Measurements from ENCODE around the gene NDEL1. TPM values are rescaled to one million over a fixed set of nuclear protein-coding genes. Genes with fewer than 3 reads are reported as not detected.
A peak's percentile ranks its signal among the peaks of the same experiment; 100 is the strongest.
"Not testable (repeated sequence)": the region's sequence is repeated elsewhere in the genome, so short reads cannot be mapped to it uniquely, and the experiment has no call there.

NDEL1 gene
- total RNA-seq, result 72.4 and 75.4 TPM in 2 replicates

DNA sequence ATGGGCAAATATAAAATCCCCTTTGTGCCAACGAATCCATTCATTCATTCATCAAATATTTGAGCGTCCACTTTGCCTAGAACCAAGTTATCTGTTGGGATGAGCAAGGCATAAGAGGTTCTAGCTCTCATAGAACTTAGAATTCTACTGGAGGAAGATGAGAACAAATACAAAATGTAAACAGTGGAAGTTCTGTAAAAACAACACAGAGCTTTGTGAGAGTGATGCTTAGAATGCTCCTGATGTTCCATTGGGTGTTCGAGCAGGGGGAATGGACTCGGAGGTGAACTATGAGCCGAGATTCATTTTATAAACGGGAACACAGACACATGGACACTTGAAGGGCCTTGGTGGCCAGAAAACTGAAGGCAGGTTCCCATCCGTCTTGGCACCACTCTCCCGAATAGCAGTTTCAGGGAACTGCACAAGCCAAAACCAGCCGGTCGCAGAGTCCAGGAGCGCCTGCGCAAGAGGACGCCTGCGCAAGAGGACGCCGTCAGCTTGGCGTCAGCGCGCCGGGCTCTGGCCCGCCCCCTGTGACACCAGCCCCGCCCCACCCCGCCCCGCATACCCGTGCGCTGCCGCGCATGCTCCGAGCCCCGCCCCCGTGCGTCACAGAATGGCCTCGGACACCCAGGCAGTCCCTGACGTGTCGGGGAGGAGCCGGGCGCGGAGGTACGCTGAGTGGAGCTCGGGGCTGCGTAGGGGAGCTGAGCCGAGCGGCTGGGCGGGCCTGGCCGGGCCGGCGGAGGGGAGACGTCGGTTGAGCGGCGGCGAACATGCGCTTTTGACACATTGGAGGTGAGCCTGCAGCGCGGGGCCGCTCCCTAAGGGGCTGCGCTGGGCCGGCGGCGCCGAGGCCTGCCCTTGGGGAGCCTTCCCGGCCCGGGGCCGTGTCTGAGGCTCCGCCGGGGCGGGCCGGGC, at the start of gene NDEL1:
Gene NDEL1, plus strand, starts transcription at position 640 of the 924 bp plus-strand sequence. CDS start 8,388 bp downstream, outside the sequence.
- H3K27me3 Mint-ChIP-seq (ENCODE audit: insufficient read depth), result no peaks in the 10 kb centered on the region
- H3K9me3 Mint-ChIP-seq, result no peaks in the 10 kb centered on the region
- peaks cover 14% of the 10 kb centered on the region for H3K4me1 Mint-ChIP-seq (ENCODE audit: low read depth)
- DNase-seq (ENCODE audit: low spot score), result peak; percentile 98
- H3K4me3 Mint-ChIP-seq, result peak within 1 kb of the TSS; percentile 88
- H3K36me3 Mint-ChIP-seq (ENCODE audit: low read depth), result peaks cover 4% of the 10 kb centered on the region
- intact Hi-C loops (cut with micrococcal nuclease), result loop anchor here (1.0 to 10.0 kb wide), 6 partner anchors 52 to 462 kb away; partner anchors contain the start of genes MYH10, RANGRF and RPL26
- H3K27ac Mint-ChIP-seq, result peak within 1 kb of the TSS; percentile 92

GRCh38 chr17:8386841-8387240, 48.8 kb upstream of the NDEL1 start:
- intact Hi-C loops (cut with micrococcal nuclease), result no loop called here
- no peak overlapping the region for H3K4me3 Mint-ChIP-seq
- no peak for DNase-seq (ENCODE audit: low spot score)
- no peaks in the 10 kb centered on the region for H3K27me3 Mint-ChIP-seq (ENCODE audit: insufficient read depth)
- H3K4me1 Mint-ChIP-seq (ENCODE audit: low read depth), result peaks cover 14% of the 10 kb centered on the region
- peak overlapping the region; percentile 10 for H3K27ac Mint-ChIP-seq
- H3K9me3 Mint-ChIP-seq, result no peaks in the 10 kb centered on the region
- peaks cover 12% of the 10 kb centered on the region for H3K36me3 Mint-ChIP-seq (ENCODE audit: low read depth)

DNA sequence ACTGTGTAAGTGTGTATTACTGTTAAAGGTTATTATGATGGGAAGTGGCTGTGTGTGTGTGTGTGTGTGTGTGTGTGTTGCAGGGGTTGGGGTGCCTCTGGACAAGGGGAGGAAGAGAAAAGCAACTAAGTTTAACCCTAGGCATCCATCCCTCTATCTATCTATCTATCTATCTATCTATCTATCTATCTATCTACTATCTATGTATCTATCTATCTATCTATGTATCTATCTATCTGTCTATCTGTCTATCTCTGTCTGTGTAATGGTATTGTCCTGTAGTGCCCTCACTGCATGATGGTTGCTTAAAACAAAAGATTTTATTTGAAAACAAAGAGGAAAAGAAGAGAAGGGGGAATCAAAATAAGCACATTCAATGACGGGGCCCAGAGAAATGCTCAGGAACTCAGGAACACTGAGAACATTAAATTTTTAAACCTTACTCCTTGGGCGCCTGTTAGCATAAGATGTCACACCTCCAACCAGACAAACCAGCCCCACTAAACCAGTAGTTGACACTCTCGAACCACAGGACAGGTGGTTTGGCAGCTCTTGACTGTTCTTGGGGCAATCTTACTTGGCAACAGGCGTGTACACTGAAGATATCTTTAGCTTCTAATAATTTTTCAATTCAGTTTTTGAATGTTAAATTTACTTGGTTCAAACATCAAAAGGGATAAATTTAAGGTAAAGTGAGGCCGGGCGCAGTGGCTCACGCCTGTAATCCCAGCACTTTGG, 47.6 kb upstream of the NDEL1 start:
- no peak for DNase-seq (ENCODE audit: low spot score)
- no peaks in the 10 kb centered on the region for H3K27me3 Mint-ChIP-seq (ENCODE audit: insufficient read depth)
- H3K4me3 Mint-ChIP-seq, result no peak overlapping the region
- H3K27ac Mint-ChIP-seq, result no peak overlapping the region
- H3K9me3 Mint-ChIP-seq, result no peaks in the 10 kb centered on the region
- peaks cover under 1% of the 10 kb centered on the region for H3K36me3 Mint-ChIP-seq (ENCODE audit: low read depth)
- peaks cover 14% of the 10 kb centered on the region for H3K4me1 Mint-ChIP-seq (ENCODE audit: low read depth)
- intact Hi-C loops (cut with micrococcal nuclease), result no loop called here

- intact Hi-C loops (cut with micrococcal nuclease), result no loop called here
- H3K27ac Mint-ChIP-seq, result no peak overlapping the region
- H3K4me3 Mint-ChIP-seq, result no peak overlapping the region
- no peak for DNase-seq (ENCODE audit: low spot score)
- H3K27me3 Mint-ChIP-seq (ENCODE audit: insufficient read depth), result peaks cover 7% of the 10 kb centered on the region
- H3K9me3 Mint-ChIP-seq, result no peaks in the 10 kb centered on the region
- H3K4me1 Mint-ChIP-seq (ENCODE audit: low read depth), result peaks cover 10% of the 10 kb centered on the region
- no peaks in the 10 kb centered on the region for H3K36me3 Mint-ChIP-seq (ENCODE audit: low read depth)
Measured at GRCh38 chr17:8391711-8392110, 44.0 kb upstream of the NDEL1 start.

DNA sequence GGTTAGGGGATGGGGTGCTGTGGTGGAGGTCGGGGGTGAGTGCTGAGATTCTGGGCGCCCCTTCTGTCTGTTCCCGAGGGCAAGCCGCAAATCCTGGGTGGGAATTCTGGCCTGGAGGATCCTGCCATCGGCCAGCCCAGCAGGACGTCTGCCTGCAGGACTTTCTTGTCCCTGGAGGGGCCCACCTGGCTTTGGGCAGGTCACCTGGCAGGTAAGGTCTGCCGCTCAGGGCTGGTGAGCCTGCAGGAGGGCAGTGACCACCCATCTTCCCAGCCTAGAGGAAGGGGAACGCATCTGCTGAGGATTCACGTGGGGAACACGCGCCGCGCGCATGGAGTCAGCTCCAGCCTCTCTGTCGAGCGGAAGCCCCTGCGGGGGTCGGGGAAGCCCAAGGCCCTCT, 43.4 kb upstream of the NDEL1 start:
- H3K9me3 Mint-ChIP-seq, result no peaks in the 10 kb centered on the region
- intact Hi-C loops (cut with micrococcal nuclease), result no loop called here
- H3K4me1 Mint-ChIP-seq (ENCODE audit: low read depth), result peaks cover 10% of the 10 kb centered on the region
- H3K4me3 Mint-ChIP-seq, result no peak overlapping the region
- H3K27ac Mint-ChIP-seq, result no peak overlapping the region
- peaks cover 10% of the 10 kb centered on the region for H3K27me3 Mint-ChIP-seq (ENCODE audit: insufficient read depth)
- DNase-seq (ENCODE audit: low spot score), result no peak
- H3K36me3 Mint-ChIP-seq (ENCODE audit: low read depth), result no peaks in the 10 kb centered on the region

DNA sequence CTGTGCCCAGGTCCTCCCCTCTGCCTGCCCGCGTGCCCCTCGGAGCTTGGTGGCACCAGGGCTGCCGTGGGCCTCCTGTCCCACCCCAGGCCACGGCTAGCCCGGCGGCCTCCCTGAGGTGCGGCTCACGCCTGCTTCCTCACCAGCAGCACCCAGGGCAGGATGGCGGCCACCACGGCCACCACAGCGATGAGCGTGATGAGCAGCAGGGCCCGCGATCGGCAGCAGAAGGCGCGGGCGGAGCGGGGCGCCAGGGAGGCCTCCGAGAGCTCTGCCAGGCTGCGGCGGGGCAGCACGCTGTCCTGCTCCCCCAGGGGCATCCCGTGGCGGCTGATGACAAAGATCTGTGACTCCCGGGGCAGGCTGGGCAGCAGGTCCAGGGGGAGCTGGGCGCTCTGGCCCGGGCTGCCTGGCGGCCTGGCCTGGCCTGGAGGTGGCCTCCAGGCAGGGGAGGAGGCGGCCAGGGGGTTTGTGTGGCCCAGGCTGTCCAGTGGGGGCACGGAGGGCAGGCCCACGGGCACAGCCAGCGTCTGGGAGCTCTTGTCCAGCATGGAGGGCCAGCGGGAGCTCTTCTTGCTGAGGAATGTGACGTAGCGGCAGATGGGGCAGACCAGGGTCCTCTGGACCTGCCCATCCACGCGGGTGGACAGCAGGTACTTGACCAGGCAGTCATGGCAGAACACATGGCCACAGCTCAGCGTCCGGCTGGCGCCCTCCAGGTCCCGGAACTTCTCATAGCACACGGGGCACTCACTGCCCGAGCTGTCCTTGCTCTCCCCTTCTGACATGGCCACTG, 42.8 kb upstream of the NDEL1 start:
- no peaks in the 10 kb centered on the region for H3K9me3 Mint-ChIP-seq
- peaks cover 10% of the 10 kb centered on the region for H3K4me1 Mint-ChIP-seq (ENCODE audit: low read depth)
- no peak overlapping the region for H3K4me3 Mint-ChIP-seq
- H3K27me3 Mint-ChIP-seq (ENCODE audit: insufficient read depth), result peaks cover 14% of the 10 kb centered on the region
- H3K27ac Mint-ChIP-seq, result no peak overlapping the region
- DNase-seq (ENCODE audit: low spot score), result no peak
- intact Hi-C loops (cut with micrococcal nuclease), result no loop called here
- no peaks in the 10 kb centered on the region for H3K36me3 Mint-ChIP-seq (ENCODE audit: low read depth)

DNA sequence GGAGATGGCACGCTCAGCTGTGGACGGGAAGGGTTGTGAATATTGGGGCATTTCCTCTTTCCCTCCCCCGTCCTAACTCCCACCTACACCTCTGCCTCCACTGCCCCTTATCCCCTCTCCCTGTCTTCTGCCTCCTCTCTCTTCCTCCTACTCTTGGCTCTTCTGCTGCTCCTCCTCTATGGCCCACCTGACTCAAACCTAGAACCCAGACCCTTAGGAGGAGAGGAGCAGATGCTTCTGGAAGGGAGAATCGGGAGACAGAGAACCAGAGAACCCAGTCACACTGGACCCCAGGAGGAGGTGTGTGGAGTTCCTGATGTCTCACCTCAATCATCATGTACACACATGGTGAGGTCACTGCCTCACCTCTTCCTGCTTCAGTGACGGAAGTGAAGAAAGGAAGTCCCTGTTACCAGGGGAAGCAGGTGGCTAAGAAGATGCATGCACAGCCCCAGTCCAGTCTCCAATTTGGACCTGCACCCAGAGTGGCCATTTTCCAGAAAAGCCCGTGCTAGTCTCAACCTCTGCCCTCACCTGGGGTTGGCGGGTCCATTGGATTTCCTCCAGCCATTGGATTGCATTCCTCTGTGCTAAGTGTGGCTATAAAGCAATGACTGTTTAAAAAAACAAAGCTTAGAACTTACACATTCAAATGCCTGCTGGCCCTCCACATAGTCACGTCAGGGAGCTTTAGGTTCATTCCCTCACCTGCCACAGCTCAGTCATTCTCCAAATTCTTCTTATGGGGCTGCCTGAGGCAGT, 42.0 kb upstream of the NDEL1 start:
- Mint-ChIP-seq H3K4me1 (ENCODE audit: low read depth) (peaks cover 10% of the 10 kb centered on the region), H3K36me3 (ENCODE audit: low read depth) (no peaks in the 10 kb centered on the region), H3K27ac (peak overlapping the region; percentile 44), H3K9me3 (no peaks in the 10 kb centered on the region), H3K27me3 (ENCODE audit: insufficient read depth) (peaks cover 17% of the 10 kb centered on the region), H3K4me3 (no peak overlapping the region)
- no peak for DNase-seq (ENCODE audit: low spot score)
- intact Hi-C loops (cut with micrococcal nuclease), result no loop called here

GRCh38 chr17:8394497-8394896, 41.2 kb upstream of the NDEL1 start:
- intact Hi-C loops (cut with micrococcal nuclease); H3K4me3 Mint-ChIP-seq; H3K27ac Mint-ChIP-seq; H3K4me1 Mint-ChIP-seq (ENCODE audit: low read depth); H3K36me3 Mint-ChIP-seq (ENCODE audit: low read depth); H3K9me3 Mint-ChIP-seq; DNase-seq (ENCODE audit: low spot score): not testable (repeated sequence)
- peaks cover 17% of the 10 kb centered on the region for H3K27me3 Mint-ChIP-seq (ENCODE audit: insufficient read depth)

DNA sequence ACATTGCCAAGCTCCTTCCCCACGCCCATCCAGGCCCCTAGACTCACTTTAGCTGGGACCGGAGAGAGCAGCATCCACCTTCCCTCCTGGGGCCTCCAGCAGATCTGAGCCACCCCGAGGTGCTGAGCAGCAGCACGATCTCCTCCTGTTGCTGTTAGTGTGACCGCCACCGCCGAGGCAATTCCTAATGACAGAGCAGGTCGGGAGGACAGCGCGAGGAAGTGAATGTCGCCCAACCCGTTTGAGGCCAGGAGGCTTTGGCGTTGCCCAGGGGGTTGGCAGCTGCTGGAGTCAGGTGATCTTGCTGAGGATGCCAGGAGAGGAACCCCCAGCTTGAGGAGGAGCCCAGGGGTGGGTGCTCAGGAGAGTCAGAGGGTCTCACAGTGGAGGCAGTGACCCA, 38.0 kb upstream of the NDEL1 start, which contains the start of gene RNF222:
Gene RNF222, minus strand, starts transcription at position 192 of the 400 bp plus-strand sequence. CDS start 4,366 bp downstream, outside the sequence.
- no peaks in the 10 kb centered on the region for H3K36me3 Mint-ChIP-seq (ENCODE audit: low read depth)
- H3K27ac Mint-ChIP-seq, result no peak within 1 kb of the TSS
- peaks cover 22% of the 10 kb centered on the region for H3K27me3 Mint-ChIP-seq (ENCODE audit: insufficient read depth)
- intact Hi-C loops (cut with micrococcal nuclease), result no loop called here
- no peak within 1 kb of the TSS for H3K4me3 Mint-ChIP-seq
- peaks cover 10% of the 10 kb centered on the region for H3K4me1 Mint-ChIP-seq (ENCODE audit: low read depth)
- no peaks in the 10 kb centered on the region for H3K9me3 Mint-ChIP-seq
- no peak for DNase-seq (ENCODE audit: low spot score)

DNA sequence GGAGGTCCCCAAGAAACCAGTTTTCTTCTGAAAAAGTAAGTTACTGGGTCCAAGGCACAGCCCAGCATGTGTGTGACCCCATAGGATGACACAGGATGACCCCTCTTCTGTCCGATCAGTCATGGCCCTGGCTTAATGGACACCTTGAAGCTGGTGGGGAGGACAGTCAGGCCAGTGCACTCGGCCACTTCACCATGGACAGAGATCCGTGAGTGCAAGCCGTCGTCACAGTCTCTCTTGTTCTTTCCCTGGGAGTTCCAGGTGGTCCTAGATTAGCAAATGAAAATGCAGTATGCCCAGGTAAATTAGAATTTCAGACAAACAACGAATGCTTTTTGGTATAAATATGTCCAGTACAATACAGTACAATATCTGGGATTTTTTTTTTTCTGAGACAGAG, 36.7 kb upstream of the NDEL1 start:
- H3K4me3 Mint-ChIP-seq, result no peak overlapping the region
- no peaks in the 10 kb centered on the region for H3K36me3 Mint-ChIP-seq (ENCODE audit: low read depth)
- DNase-seq (ENCODE audit: low spot score), result no peak
- no peak overlapping the region for H3K27ac Mint-ChIP-seq
- intact Hi-C loops (cut with micrococcal nuclease), result no loop called here
- H3K27me3 Mint-ChIP-seq (ENCODE audit: insufficient read depth), result peaks cover 21% of the 10 kb centered on the region
- peaks cover 1% of the 10 kb centered on the region for H3K4me1 Mint-ChIP-seq (ENCODE audit: low read depth)
- no peaks in the 10 kb centered on the region for H3K9me3 Mint-ChIP-seq

- no peaks in the 10 kb centered on the region for H3K36me3 Mint-ChIP-seq (ENCODE audit: low read depth)
- no peak overlapping the region for H3K4me3 Mint-ChIP-seq
- no peak overlapping the region for H3K27ac Mint-ChIP-seq
- H3K9me3 Mint-ChIP-seq, result no peaks in the 10 kb centered on the region
- DNase-seq (ENCODE audit: low spot score), result no peak
- peaks cover 18% of the 10 kb centered on the region for H3K27me3 Mint-ChIP-seq (ENCODE audit: insufficient read depth)
- no peaks in the 10 kb centered on the region for H3K4me1 Mint-ChIP-seq (ENCODE audit: low read depth)
- intact Hi-C loops (cut with micrococcal nuclease), result no loop called here
Measured at GRCh38 chr17:8401107-8401506, 34.6 kb upstream of the NDEL1 start.
